ENCODE data around the gene GARIN5B. TPM values are rescaled to one million over a fixed set of nuclear protein-coding genes. Genes with fewer than 3 reads are reported as not detected.

The GARIN5B gene
- total and polyA plus RNA-seq, 2 of the 4 experiments (the other 2 are of a cell fraction), result not detected

DNA sequence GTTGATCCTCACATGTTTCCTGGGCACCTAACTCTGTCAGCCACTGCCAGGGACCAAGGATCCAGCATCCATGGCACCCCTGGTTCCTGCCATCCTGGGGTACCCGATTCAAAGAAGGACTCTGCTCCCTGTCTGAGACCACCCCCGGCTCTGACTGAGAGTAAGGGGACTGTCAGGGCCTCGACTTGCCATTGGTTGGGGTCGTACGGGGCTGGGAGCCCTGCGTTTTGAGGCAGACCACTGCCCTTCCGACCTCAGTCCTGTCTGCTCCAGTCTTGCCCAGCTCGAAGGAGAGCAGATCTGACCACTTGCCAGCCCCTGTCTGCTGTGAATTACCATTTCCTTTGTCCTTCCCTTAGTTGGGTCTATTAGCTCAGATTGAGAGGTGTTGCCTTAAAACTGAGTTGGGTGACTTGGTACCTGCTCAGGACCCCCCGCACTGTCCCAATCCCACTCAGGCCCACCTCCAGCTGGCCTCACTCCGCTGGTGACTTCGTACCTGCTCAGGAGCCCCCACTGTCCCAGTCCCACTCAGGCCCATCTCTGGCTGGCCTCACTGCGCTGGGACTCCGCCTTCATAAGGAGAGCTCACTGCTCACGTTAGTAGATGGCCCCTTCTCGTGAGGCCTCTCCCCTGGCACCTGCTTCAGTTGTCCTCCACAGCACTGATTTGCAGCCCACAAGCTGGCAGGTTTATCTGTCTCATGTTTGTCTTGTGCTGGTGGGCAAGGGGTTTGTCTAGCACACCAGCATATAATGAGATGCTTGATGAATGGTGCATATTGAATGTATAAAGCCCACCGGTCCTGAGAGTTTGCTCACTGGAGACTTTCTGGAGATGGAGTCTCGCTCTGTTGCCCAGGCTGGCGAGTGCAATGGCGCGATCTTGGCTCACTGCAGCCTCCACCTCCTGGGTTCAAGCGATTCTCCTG lies 26.6 kb upstream of the GARIN5B start:
- no peak overlapping the region for H2BK120ac ChIP-seq (ENCODE audit: low read depth, low read length)
- WGBS, 2 experiments (ENCODE audit: extremely low coverage in 2 of 2, insufficient read length in 1 of 2), result 93% methylated on average over 9 of the region's 21 CpGs; no CpG with 5 or more reads in 1 of the 2 experiments
- H3K9me3 ChIP-seq (ENCODE audit: control insufficient read depth, insufficient read depth, low read length), result no peaks in the 10 kb centered on the region
- peak overlapping the region; percentile 18; the same call in 1 of the 2 replicates for H3K23ac ChIP-seq (ENCODE audit: low read depth, low read length)
- H4K91ac ChIP-seq (ENCODE audit: insufficient read depth, low read depth, low read length), result no peak overlapping the region
- no peaks in the 10 kb centered on the region for H3K27me3 ChIP-seq (ENCODE audit: control insufficient read depth, insufficient read depth, low read length)
- no peak overlapping the region for H3K56ac ChIP-seq (ENCODE audit: extremely low read depth, insufficient read depth, low read length)
- no peak overlapping the region; the same call in 1 of the 2 replicates for H3K4me2 ChIP-seq (ENCODE audit: low read depth, low read length)
- H2AK9ac ChIP-seq (replicated peaks; ENCODE audit: low read depth, low read length, poor library complexity), result peak overlapping the region; percentile 63
- ATAC-seq (ENCODE audit: low read depth) (no peak), DNase-seq (no peak)
- H3K9me1 ChIP-seq (ENCODE audit: insufficient read depth, low read length), result peaks cover 31% of the 10 kb centered on the region
- no peak overlapping the region for H2AFZ ChIP-seq (replicated peaks; ENCODE audit: low read length, poor library complexity)
- H3K9ac ChIP-seq (ENCODE audit: low read depth, low read length), result no peak overlapping the region; the same call in 1 of the 2 replicates
- peak overlapping the region in 1 of 2 experiments; percentile 13; a peak in 1 of 4 replicates for H4K8ac ChIP-seq (ENCODE audit: low read depth in 2 of 2, low read length in 2 of 2)
- no peak overlapping the region for H3K14ac ChIP-seq (replicated peaks; ENCODE audit: low read depth, low read length)
- no peak overlapping the region for H3K4me3 ChIP-seq (ENCODE audit: insufficient read depth, low read depth, low read length)
- dilution Hi-C loops (cut with HindIII; ENCODE audit: low sequenced_read_pairs, unreplicated experiment) (no loop called here), intact Hi-C loops (cut with micrococcal nuclease) (loop anchor here (5.0 kb wide), 2 partner anchors 87 to 107 kb away; partner anchors contain the start of genes BRSK1 and HSPBP1), in situ Hi-C loops (cut with MboI; ENCODE audit: low sequenced_read_pairs) (loop anchor here (10.0 kb wide), 1 partner anchor 95 kb away; no protein-coding TSS in a partner anchor)
- POLR2A ChIA-PET (ENCODE audit: unreplicated experiment), result interaction anchor here (1.3 kb wide), 1 partner anchor 17 kb away, joined by 3 read pairs; no protein-coding TSS in a partner anchor
- peaks cover 48% of the 10 kb centered on the region for H3K36me3 ChIP-seq (ENCODE audit: control insufficient read depth, insufficient read depth, low read length)
- no peak overlapping the region for H2BK5ac ChIP-seq (ENCODE audit: low read depth, low read length, poor library complexity, severe bottlenecking)
- CTCF ChIA-PET, result no interaction called here
- H3K4ac ChIP-seq (ENCODE audit: low read depth, low read length), result no peak overlapping the region
- H4K5ac ChIP-seq (ENCODE audit: low read depth, low read length), result no peak overlapping the region
- no TSS peak for BruUV-seq (replicated peaks)
- H2BK20ac ChIP-seq (ENCODE audit: low read depth, low read length), result no peak overlapping the region
- peaks cover 75% of the 10 kb centered on the region for H4K20me1 ChIP-seq (ENCODE audit: insufficient read depth, low read length)
- no peak overlapping the region for H3K27ac ChIP-seq (ENCODE audit: insufficient read depth, low read length)
- peak overlapping the region; percentile 4; the same call in 1 of the 2 replicates for H2AK5ac ChIP-seq (ENCODE audit: low read depth, low read length)
- H2BK15ac ChIP-seq (ENCODE audit: low read depth, low read length), result no peak overlapping the region
- no peak overlapping the region for H3K18ac ChIP-seq (ENCODE audit: low read depth, low read length)
- peaks cover 21 to 66% of the 10 kb centered on the region in 2 experiments for H3K79me1 ChIP-seq (ENCODE audit: low read depth in 1 of 2, low read length in 2 of 2)
- peaks cover 41% of the 10 kb centered on the region for H3K4me1 ChIP-seq (ENCODE audit: control insufficient read depth, insufficient read depth, low read length)
- TF ChIP-seq, protein P1, sequence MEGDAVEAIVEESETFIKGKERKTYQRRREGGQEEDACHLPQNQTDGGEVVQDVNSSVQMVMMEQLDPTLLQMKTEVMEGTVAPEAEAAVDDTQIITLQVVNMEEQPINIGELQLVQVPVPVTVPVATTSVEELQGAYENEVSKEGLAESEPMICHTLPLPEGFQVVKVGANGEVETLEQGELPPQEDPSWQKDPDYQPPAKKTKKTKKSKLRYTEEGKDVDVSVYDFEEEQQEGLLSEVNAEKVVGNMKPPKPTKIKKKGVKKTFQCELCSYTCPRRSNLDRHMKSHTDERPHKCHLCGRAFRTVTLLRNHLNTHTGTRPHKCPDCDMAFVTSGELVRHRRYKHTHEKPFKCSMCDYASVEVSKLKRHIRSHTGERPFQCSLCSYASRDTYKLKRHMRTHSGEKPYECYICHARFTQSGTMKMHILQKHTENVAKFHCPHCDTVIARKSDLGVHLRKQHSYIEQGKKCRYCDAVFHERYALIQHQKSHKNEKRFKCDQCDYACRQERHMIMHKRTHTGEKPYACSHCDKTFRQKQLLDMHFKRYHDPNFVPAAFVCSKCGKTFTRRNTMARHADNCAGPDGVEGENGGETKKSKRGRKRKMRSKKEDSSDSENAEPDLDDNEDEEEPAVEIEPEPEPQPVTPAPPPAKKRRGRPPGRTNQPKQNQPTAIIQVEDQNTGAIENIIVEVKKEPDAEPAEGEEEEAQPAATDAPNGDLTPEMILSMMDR (conservative IDR thresholded peaks at IDR 0.05; ENCODE audit: low read depth, low read length), result no peak
- no peak for TF ChIP-seq FOS (IDR thresholded peaks at IDR 0.05; ENCODE audit: low read depth, low read length)
- no peak for TF ChIP-seq RFX5 (IDR thresholded peaks at IDR 0.05; ENCODE audit: low read depth, low read length)
- TF ChIP-seq CEBPB (IDR thresholded peaks at IDR 0.05; ENCODE audit: low read depth, low read length), result no peak
- TF ChIP-seq NFE2L2 (IDR thresholded peaks at IDR 0.05; ENCODE audit: low read depth, low read length), result no peak
- TF ChIP-seq, protein P2, sequence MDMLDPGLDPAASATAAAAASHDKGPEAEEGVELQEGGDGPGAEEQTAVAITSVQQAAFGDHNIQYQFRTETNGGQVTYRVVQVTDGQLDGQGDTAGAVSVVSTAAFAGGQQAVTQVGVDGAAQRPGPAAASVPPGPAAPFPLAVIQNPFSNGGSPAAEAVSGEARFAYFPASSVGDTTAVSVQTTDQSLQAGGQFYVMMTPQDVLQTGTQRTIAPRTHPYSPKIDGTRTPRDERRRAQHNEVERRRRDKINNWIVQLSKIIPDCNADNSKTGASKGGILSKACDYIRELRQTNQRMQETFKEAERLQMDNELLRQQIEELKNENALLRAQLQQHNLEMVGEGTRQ (IDR thresholded peaks at IDR 0.05; ENCODE audit: low read depth, low read length), result no peak
- no peak for TF ChIP-seq MAFK (IDR thresholded peaks at IDR 0.05; ENCODE audit: low read depth, low read length)
- TF ChIP-seq SMC3 (IDR thresholded peaks at IDR 0.05; ENCODE audit: low read depth, low read length), result no peak
- TF ChIP-seq MAZ (IDR thresholded peaks at IDR 0.05; ENCODE audit: borderline replicate concordance, low read depth, low read length), result no peak
- no peak for TF ChIP-seq RAD21 (IDR thresholded peaks at IDR 0.05; ENCODE audit: low read length)
- TF ChIP-seq, protein P3, sequence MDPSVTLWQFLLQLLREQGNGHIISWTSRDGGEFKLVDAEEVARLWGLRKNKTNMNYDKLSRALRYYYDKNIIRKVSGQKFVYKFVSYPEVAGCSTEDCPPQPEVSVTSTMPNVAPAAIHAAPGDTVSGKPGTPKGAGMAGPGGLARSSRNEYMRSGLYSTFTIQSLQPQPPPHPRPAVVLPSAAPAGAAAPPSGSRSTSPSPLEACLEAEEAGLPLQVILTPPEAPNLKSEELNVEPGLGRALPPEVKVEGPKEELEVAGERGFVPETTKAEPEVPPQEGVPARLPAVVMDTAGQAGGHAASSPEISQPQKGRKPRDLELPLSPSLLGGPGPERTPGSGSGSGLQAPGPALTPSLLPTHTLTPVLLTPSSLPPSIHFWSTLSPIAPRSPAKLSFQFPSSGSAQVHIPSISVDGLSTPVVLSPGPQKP (IDR thresholded peaks at IDR 0.05; ENCODE audit: borderline replicate concordance, low read depth, low read length), result no peak
- TF ChIP-seq RCOR1 (IDR thresholded peaks at IDR 0.05; ENCODE audit: insufficient replicate concordance, low read length), result no peak
- TF ChIP-seq BHLHE40 (IDR thresholded peaks at IDR 0.05; ENCODE audit: low read depth, low read length), result no peak
